ENCODE results near the gene BEAN1.

BEAN1 gene

GRCh38 chr16:66397736-66398433, 29.2 kb upstream of the BEAN1 start:
- H3K4me3 ChIP-seq (ENCODE audit: low read length) = no peak overlapping the region
- TF ChIP-seq, protein P1, sequence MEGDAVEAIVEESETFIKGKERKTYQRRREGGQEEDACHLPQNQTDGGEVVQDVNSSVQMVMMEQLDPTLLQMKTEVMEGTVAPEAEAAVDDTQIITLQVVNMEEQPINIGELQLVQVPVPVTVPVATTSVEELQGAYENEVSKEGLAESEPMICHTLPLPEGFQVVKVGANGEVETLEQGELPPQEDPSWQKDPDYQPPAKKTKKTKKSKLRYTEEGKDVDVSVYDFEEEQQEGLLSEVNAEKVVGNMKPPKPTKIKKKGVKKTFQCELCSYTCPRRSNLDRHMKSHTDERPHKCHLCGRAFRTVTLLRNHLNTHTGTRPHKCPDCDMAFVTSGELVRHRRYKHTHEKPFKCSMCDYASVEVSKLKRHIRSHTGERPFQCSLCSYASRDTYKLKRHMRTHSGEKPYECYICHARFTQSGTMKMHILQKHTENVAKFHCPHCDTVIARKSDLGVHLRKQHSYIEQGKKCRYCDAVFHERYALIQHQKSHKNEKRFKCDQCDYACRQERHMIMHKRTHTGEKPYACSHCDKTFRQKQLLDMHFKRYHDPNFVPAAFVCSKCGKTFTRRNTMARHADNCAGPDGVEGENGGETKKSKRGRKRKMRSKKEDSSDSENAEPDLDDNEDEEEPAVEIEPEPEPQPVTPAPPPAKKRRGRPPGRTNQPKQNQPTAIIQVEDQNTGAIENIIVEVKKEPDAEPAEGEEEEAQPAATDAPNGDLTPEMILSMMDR (conservative IDR thresholded peaks at IDR 0.05; ENCODE audit: low read depth, low read length) = no peak
- no peak for DNase-seq (ENCODE audit: low read depth)

DNA sequence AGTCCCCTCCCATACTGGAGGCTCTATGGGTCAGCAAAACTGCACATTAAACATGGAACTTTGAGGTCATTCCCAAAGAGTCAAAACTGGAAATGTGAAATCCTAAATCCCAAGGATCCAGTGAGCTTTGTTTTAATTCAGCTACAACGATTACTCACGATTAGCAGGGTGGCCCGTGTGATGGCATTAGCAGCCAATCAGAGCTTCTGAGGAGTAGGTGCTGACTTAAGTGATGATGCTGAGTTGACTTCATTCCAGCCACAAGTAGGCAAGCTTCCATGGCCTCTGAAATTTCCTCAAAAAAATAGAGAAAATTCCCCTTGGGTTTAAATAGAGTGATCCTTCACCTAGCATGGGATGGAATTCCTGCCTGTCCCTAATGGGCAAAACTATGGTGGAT, 28.1 kb upstream of the BEAN1 start:
- TF ChIP-seq, protein P1 (conservative IDR thresholded peaks at IDR 0.05; ENCODE audit: low read depth, low read length) = no peak
- H3K4me3 ChIP-seq (ENCODE audit: low read length) = no peak overlapping the region
- no peak for DNase-seq (ENCODE audit: low read depth)

DNA sequence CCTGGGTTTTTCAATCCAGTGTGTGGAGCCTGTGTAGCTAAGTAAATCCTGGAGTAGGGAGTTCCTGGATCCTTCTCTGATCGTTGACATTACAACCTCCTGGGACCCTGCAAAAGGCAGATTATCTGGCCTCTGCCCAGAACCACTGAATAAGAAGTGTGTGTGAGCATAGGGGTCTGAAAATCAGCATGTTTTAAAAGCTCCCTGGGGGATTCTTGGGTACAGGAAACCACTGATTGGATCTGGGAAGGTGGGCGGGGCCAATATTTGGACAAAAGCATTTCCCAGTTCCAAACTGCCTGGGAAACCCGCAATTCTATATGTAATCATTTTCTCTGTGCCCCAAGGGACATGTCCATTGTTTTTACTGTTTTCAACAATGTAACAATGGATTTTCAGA, 27.2 kb upstream of the BEAN1 start:
- DNase-seq (ENCODE audit: low read depth) = no peak
- TF ChIP-seq, protein P1 (conservative IDR thresholded peaks at IDR 0.05; ENCODE audit: low read depth, low read length) = no peak

GRCh38 chr16:66400503-66401380, 26.4 kb upstream of the BEAN1 start:
- no peak for DNase-seq (ENCODE audit: low read depth)
- TF ChIP-seq, protein P1 (conservative IDR thresholded peaks at IDR 0.05; ENCODE audit: low read depth, low read length) = no peak
- H3K4me3 ChIP-seq (ENCODE audit: low read length) = no peak overlapping the region

More for the DNA sequence above, 27.2 kb upstream of the BEAN1 start:
- H3K4me3 ChIP-seq (ENCODE audit: low read length) = no peak overlapping the region

GRCh38 chr16:66401610-66402009, 25.5 kb upstream of the BEAN1 start:
- TF ChIP-seq, protein P1 (conservative IDR thresholded peaks at IDR 0.05; ENCODE audit: low read depth, low read length) = no peak
- no peak for DNase-seq (ENCODE audit: low read depth)
- no peak overlapping the region for H3K4me3 ChIP-seq (ENCODE audit: low read length)

DNA sequence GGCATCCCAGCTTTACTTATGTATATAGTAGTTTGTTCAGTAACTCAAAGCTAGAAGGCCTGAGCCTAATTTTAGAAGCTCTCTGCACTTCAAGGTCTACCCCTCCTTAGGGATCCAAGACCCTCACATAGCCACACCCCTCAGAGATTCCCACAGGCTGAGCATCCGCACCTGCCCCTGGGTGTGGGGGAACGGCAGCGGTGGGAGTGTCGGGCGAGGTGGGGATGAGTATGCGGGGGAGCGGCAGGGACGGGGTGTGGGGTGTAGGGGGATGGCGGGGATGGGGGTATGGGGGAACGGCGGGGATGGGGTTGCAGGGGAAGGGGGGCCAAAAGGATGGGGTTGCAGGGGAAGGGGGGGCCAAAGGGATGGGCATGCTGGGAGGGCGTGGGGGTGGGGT, 24.9 kb upstream of the BEAN1 start:
- no peak overlapping the region for H3K4me3 ChIP-seq (ENCODE audit: low read length)
- DNase-seq (ENCODE audit: low read depth) = no peak
- TF ChIP-seq, protein P1 (conservative IDR thresholded peaks at IDR 0.05; ENCODE audit: low read depth, low read length) = no peak
